HG02852 (cell line): ENCODE data around the gene MAPKBP1.

Experiments
- ATAC-seq: cut with Tn5 transposase; IDR thresholded peaks from one replicate; pipeline ENCODE4 v1.9.1; 2021; ENCODE audit warnings: mild to moderate bottlenecking, moderate library complexity; ENCODE audit not compliant: unreplicated experiment

Gene MAPKBP1

GRCh38 chr15:41843571-41843970 lies 69.3 kb downstream of the MAPKBP1 start:
- no peak for ATAC-seq

- ATAC-seq = no peak
Measured at GRCh38 chr15:41844814-41845213, 70.5 kb downstream of the MAPKBP1 start.

GRCh38 chr15:41847206-41847605 lies 72.9 kb downstream of the MAPKBP1 start:
- no peak for ATAC-seq

GRCh38 chr15:41847981-41848380 lies 73.7 kb downstream of the MAPKBP1 start:
- no peak for ATAC-seq

- ATAC-seq = no peak
Measured at GRCh38 chr15:41848631-41849030, 74.3 kb downstream of the MAPKBP1 start.

- no peak for ATAC-seq
Measured at GRCh38 chr15:41849204-41849603, 74.9 kb downstream of the MAPKBP1 start.

- no peak for ATAC-seq
Measured at GRCh38 chr15:41849861-41850260, 75.6 kb downstream of the MAPKBP1 start.

- no peak for ATAC-seq
Measured at GRCh38 chr15:41850482-41851166, 76.3 kb downstream of the MAPKBP1 start.

GRCh38 chr15:41851167-41851523 lies 76.9 kb downstream of the MAPKBP1 start:
- no peak for ATAC-seq

- ATAC-seq = no peak
Measured at GRCh38 chr15:41851755-41852370, 77.6 kb downstream of the MAPKBP1 start.

- ATAC-seq = no peak
Measured at GRCh38 chr15:41852736-41853590, 78.7 kb downstream of the MAPKBP1 start.

GRCh38 chr15:41853831-41854230 lies 79.5 kb downstream of the MAPKBP1 start:
- no peak for ATAC-seq

GRCh38 chr15:41854443-41854842 lies 80.2 kb downstream of the MAPKBP1 start:
- ATAC-seq = no peak

GRCh38 chr15:41855261-41855961 lies 81.1 kb downstream of the MAPKBP1 start:
- ATAC-seq = no peak

- no peak for ATAC-seq
Measured at GRCh38 chr15:41856262-41856661, 82.0 kb downstream of the MAPKBP1 start.

- ATAC-seq = no peak
Measured at GRCh38 chr15:41856716-41857115, 82.4 kb downstream of the MAPKBP1 start.

- no peak for ATAC-seq
Measured at GRCh38 chr15:41857316-41857715, 83.0 kb downstream of the MAPKBP1 start.

GRCh38 chr15:41858756-41859155 lies 84.5 kb downstream of the MAPKBP1 start:
- no peak for ATAC-seq

- no peak for ATAC-seq
Measured at GRCh38 chr15:41860049-41860828, 86.0 kb downstream of the MAPKBP1 start.

- no peak for ATAC-seq
Measured at GRCh38 chr15:41861736-41862356, 87.6 kb downstream of the MAPKBP1 start.
